Glomerular endothelial cell (primary cell): Measurements from ENCODE around the gene CAPS. TPM values are rescaled to one million over a fixed set of nuclear protein-coding genes. Genes with fewer than 3 reads are reported as not detected.

Source experiments
- total RNA-seq: library from RNA; depleted of rRNA; stranded (reverse); fragments of >200 nt; gene quantifications from 2 replicates; pipeline ENCODE4 v1.2.3, GENCODE V29; 2015

Gene CAPS
- total RNA-seq, 1 donor from 2014 or later: 8.4 TPM

Other genes starting within 250 kb of the CAPS start
- gene MICOS13, start 233.7 kb upstream of the CAPS start, total RNA-seq: 62.1 and 64.9 TPM in 2 replicates
- gene HSD11B1L, start 233.2 kb upstream of the CAPS start, total RNA-seq: 20.2 and 28.2 TPM in 2 replicates
- gene RPL36, start 224.0 kb upstream of the CAPS start, total RNA-seq: 869 and 1,268 TPM in 2 replicates
- gene LONP1, start 194.1 kb upstream of the CAPS start, total RNA-seq: 75.9 and 123 TPM in 2 replicates
- not detected in 2 replicates for gene CATSPERD, start 193.6 kb upstream of the CAPS start, total RNA-seq
- 0.29 and 0.76 TPM in 2 replicates for gene PRR22, start 129.5 kb upstream of the CAPS start, total RNA-seq
- 15.2 and 32.7 TPM in 2 replicates for gene DUS3L, start 123.1 kb upstream of the CAPS start, total RNA-seq
- gene NRTN, start 109.2 kb upstream of the CAPS start, total RNA-seq: not detected in 2 replicates
- not detected in 2 replicates for gene FUT6, start 74.6 kb upstream of the CAPS start, total RNA-seq
- gene FUT3, start 62.8 kb upstream of the CAPS start, total RNA-seq: not detected in 2 replicates
- gene FUT5, start 43.7 kb upstream of the CAPS start, total RNA-seq: not detected in 2 replicates
- 251 and 297 TPM in 2 replicates for gene NDUFA11, start 10.5 kb upstream of the CAPS start, total RNA-seq
- 3.2 and 6.1 TPM in 2 replicates for gene VMAC, start 9.4 kb upstream of the CAPS start, total RNA-seq
- gene RANBP3, start 63.9 kb downstream of the CAPS start, total RNA-seq: 49.5 and 76.5 TPM in 2 replicates
- gene RFX2, start 196.2 kb downstream of the CAPS start, total RNA-seq: 5.3 and 7.9 TPM in 2 replicates
- gene ACSBG2, start 221.4 kb downstream of the CAPS start, total RNA-seq: not detected in 2 replicates